NCI-H1930 (cell line): ENCODE results near the gene SH3PXD2B.

Source experiments
- DNase-seq, 2 experiments: peaks; one replicate each; lab custom pipeline; 2025; lab: John Stamatoyannopoulos, UW

The SH3PXD2B gene

GRCh38 chr5:172454358-172455086 lies at the start of gene SH3PXD2B:
TSS of gene SH3PXD2B (minus strand) at chr5:172454525. CDS start at chr5:172454352, 173 bp downstream.
- no peak for DNase-seq

- no peak for DNase-seq
Measured at GRCh38 chr5:172502969-172503368, 48.6 kb upstream of the SH3PXD2B start.

- no peak for DNase-seq
Measured at GRCh38 chr5:172502410-172502809, 48.1 kb upstream of the SH3PXD2B start.

GRCh38 chr5:172501708-172502320 lies 47.5 kb upstream of the SH3PXD2B start:
- DNase-seq: no peak

- DNase-seq: no peak
Measured at GRCh38 chr5:172499287-172499686, 45.0 kb upstream of the SH3PXD2B start.

- no peak for DNase-seq
Measured at GRCh38 chr5:172498431-172499129, 44.3 kb upstream of the SH3PXD2B start.

GRCh38 chr5:172497591-172498255 lies 43.4 kb upstream of the SH3PXD2B start:
- no peak for DNase-seq

GRCh38 chr5:172496671-172497371 lies 42.5 kb upstream of the SH3PXD2B start:
- DNase-seq: no peak

- DNase-seq: no peak
Measured at GRCh38 chr5:172494630-172495505, 40.5 kb upstream of the SH3PXD2B start.

- no peak for DNase-seq
Measured at GRCh38 chr5:172493906-172494305, 39.6 kb upstream of the SH3PXD2B start.

- no peak for DNase-seq
Measured at GRCh38 chr5:172493461-172493860, 39.1 kb upstream of the SH3PXD2B start.

- DNase-seq: no peak
Measured at GRCh38 chr5:172493002-172493401, 38.7 kb upstream of the SH3PXD2B start.

- DNase-seq: no peak
Measured at GRCh38 chr5:172492097-172492840, 37.9 kb upstream of the SH3PXD2B start.

- no peak for DNase-seq
Measured at GRCh38 chr5:172491481-172491880, 37.2 kb upstream of the SH3PXD2B start.

- no peak for DNase-seq
Measured at GRCh38 chr5:172490514-172491461, 36.5 kb upstream of the SH3PXD2B start.

GRCh38 chr5:172488221-172488620 lies 33.9 kb upstream of the SH3PXD2B start:
- no peak for DNase-seq

GRCh38 chr5:172487671-172488070 lies 33.3 kb upstream of the SH3PXD2B start:
- DNase-seq: no peak

GRCh38 chr5:172486912-172487311 lies 32.6 kb upstream of the SH3PXD2B start:
- no peak for DNase-seq

GRCh38 chr5:172486451-172486850 lies 32.1 kb upstream of the SH3PXD2B start:
- no peak for DNase-seq
